Measurements from ENCODE around the gene BACE1-AS.
"Not testable (repeated sequence)": the region's sequence is repeated elsewhere in the genome, so short reads cannot be mapped to it uniquely, and the experiment has no call there.

BACE1-AS gene

GRCh38 chr11:117319214-117319840 is 28.2 kb downstream of the BACE1-AS start:
- DNase-seq (ENCODE audit: low read depth in 1 of 2, low spot score in 1 of 2), result no peak

- not testable (repeated sequence) for DNase-seq (ENCODE audit: low read depth in 1 of 2, low spot score in 1 of 2)
Measured at GRCh38 chr11:117327255-117327566, 36.1 kb downstream of the BACE1-AS start.

- peak; percentile 85 to 94 for DNase-seq (ENCODE audit: low read depth in 1 of 2, low spot score in 1 of 2)
Measured at GRCh38 chr11:117327567-117328374, 36.6 kb downstream of the BACE1-AS start, which contains the start of gene CEP164. Gene CEP164, plus strand, starts transcription at chr11:117327854. Its CDS starts 10,733 bp downstream, at chr11:117338587.

GRCh38 chr11:117328375-117329010 is 37.3 kb downstream of the BACE1-AS start:
- no peak for DNase-seq (ENCODE audit: low read depth in 1 of 2, low spot score in 1 of 2)

GRCh38 chr11:117332843-117333242 is 41.7 kb downstream of the BACE1-AS start:
- DNase-seq (ENCODE audit: low read depth in 1 of 2, low spot score in 1 of 2), result no peak

GRCh38 chr11:117333917-117334316 is 42.8 kb downstream of the BACE1-AS start:
- DNase-seq (ENCODE audit: low read depth in 1 of 2, low spot score in 1 of 2), result no peak

GRCh38 chr11:117334896-117335295 is 43.8 kb downstream of the BACE1-AS start:
- DNase-seq (ENCODE audit: low read depth in 1 of 2, low spot score in 1 of 2), result no peak

GRCh38 chr11:117335399-117335798 is 44.3 kb downstream of the BACE1-AS start:
- DNase-seq (ENCODE audit: low read depth in 1 of 2, low spot score in 1 of 2), result no peak

- no peak for DNase-seq (ENCODE audit: low read depth in 1 of 2, low spot score in 1 of 2)
Measured at GRCh38 chr11:117337076-117337475, 45.9 kb downstream of the BACE1-AS start.
